Nephron (organoid): Measurements from ENCODE around the gene PIP5KL1.

Experiments used
- H3K27ac Mint-ChIP-seq, 3 experiments: 2 replicates each; pipeline ENCODE4 v1.8.0; 2020; ENCODE audit warnings: mixed read lengths in 3 of 3, mild to moderate bottlenecking in 2 of 3, moderate library complexity in 1 of 3
- H3K27me3 Mint-ChIP-seq: 2 replicates; pipeline ENCODE4 v1.8.0; 2021; ENCODE audit warnings: low read depth, mild to moderate bottlenecking, moderate library complexity, mixed read lengths
- H3K36me3 Mint-ChIP-seq: 2 replicates; pipeline ENCODE4 v1.8.0; 2020; ENCODE audit warnings: low read depth, mixed read lengths
- H3K4me1 Mint-ChIP-seq: 2 replicates; pipeline ENCODE4 v1.8.0; 2020; ENCODE audit warnings: mixed read lengths
- H3K4me3 Mint-ChIP-seq, 3 experiments: 2 replicates each; pipeline ENCODE4 v1.8.0; 2020; ENCODE audit warnings: mild to moderate bottlenecking in 3 of 3, mixed read lengths in 3 of 3, moderate library complexity in 2 of 3
- H3K9me3 Mint-ChIP-seq: 2 replicates; pipeline ENCODE4 v1.8.0; 2020; ENCODE audit warnings: mixed read lengths
- TF ChIP-seq, protein P1 (sequence below), 3 experiments: fragments of 200-600 bp; sonication (generic); IDR thresholded peaks; one replicate each; pipeline ENCODE4 v1.5.0; 2021; ENCODE audit warnings: antibody characterized with exemption in 3 of 3; ENCODE audit not compliant: unreplicated experiment in 3 of 3

PIP5KL1 gene

DNA sequence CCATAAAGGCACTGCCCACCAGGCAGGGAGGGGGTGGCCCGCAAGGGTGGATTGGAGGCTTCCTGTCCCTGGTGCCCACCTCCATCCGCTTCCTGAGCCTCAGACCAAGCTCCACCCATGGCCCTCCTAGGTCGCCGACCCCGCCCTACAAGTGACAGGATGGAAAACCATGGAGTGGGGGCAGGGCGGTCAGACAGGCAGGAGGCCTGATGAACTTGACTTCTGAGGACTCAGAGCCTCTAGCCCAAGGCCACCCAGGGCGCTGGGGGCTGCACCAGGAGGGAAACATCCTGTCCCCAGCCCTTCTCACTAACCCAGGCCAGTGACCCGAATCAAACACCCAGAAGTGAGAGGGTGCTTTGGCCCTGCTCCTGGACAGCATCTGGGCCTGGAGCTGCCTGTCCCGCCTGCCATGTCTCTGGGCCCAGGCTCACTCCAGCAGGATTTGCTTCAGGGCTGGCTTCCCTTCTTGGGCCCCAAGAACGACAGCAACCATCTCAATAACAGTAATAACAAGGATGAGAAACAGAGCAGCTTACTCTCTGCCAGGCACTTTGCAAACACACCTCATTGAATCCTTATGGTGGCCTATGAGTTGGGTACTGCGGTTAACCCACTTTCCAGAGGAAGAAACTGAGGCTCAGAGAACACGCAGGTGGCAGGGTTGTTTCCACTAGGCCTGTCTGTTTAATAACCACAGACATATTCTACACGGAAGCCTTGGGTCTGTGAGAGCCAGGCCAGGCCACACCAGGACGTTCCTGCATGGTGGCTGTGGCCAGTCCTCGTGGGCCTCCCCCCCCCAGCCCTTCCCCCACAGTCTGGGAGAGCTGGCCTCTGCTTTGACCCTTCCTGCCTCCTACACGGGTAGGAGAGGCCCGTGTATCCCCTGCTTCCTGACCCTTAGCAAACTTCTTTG lies 26.8 kb downstream of the PIP5KL1 start:
- Mint-ChIP-seq H3K27ac (peak overlapping the region; percentile 99 to 100 (median 99)), H3K27me3 (no peaks in the 10 kb centered on the region), H3K36me3 (no peaks in the 10 kb centered on the region), H3K9me3 (no peaks in the 10 kb centered on the region), H3K4me1 (peaks cover 34% of the 10 kb centered on the region), H3K4me3 (peak overlapping the region; percentile 60 to 76 (median 68))
- TF ChIP-seq, protein P1, sequence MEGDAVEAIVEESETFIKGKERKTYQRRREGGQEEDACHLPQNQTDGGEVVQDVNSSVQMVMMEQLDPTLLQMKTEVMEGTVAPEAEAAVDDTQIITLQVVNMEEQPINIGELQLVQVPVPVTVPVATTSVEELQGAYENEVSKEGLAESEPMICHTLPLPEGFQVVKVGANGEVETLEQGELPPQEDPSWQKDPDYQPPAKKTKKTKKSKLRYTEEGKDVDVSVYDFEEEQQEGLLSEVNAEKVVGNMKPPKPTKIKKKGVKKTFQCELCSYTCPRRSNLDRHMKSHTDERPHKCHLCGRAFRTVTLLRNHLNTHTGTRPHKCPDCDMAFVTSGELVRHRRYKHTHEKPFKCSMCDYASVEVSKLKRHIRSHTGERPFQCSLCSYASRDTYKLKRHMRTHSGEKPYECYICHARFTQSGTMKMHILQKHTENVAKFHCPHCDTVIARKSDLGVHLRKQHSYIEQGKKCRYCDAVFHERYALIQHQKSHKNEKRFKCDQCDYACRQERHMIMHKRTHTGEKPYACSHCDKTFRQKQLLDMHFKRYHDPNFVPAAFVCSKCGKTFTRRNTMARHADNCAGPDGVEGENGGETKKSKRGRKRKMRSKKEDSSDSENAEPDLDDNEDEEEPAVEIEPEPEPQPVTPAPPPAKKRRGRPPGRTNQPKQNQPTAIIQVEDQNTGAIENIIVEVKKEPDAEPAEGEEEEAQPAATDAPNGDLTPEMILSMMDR (IDR thresholded peaks at IDR 0.05; ENCODE audit: unreplicated experiment in 3 of 3) = no peak

- Mint-ChIP-seq H3K4me1 (peaks cover 34% of the 10 kb centered on the region), H3K36me3 (peaks cover 29% of the 10 kb centered on the region), H3K9me3 (no peaks in the 10 kb centered on the region), H3K27me3 (no peaks in the 10 kb centered on the region), H3K4me3 (peak within 1 kb of the TSS; percentile 95 to 100 (median 97)), H3K27ac (peak within 1 kb of the TSS; percentile 98 to 100 (median 99))
- TF ChIP-seq, protein P1 (IDR thresholded peaks at IDR 0.05; ENCODE audit: unreplicated experiment in 3 of 3) = no peak
These were observed 31.2 kb downstream of the PIP5KL1 start, which contains the start of gene ST6GALNAC6 for GRCh38 chr9:127899128-127899943. Gene ST6GALNAC6, minus strand, starts transcription at chr9:127899603. Its CDS starts 1,622 bp downstream, at chr9:127897981.

DNA sequence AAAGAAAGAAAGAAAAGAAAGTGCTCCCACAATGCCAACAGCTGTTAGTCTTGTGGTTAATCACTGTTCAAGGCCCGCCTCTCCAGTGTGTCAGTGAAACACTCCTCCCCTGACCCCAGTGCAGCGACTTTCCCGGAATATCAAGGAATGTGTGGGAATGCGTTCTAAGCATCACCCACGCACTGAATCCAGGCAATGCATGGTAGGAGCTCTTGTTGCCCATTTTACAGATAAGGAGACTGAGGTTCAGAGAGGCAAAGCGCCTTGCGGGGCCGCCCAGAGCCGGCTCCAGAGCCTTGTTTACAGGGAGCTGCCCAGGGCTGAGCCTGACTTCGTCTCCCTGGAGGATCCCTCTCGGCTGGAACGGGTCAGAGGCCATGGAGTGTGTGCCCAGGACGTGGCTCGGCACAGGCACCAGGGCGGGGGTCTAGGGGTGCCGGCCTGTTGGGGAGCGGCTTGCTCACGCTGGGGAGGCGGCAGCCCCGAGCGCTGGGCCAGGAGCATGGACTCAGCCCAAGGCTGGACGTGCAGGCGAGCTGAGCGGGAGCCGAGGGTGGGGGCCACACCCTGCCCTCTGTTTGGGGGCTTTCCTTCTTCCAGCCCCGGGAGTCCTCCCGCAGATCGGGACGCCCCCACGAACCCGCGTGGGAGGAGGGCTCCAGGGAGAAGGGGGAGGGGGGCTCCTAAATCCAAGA lies 32.0 kb downstream of the PIP5KL1 start:
- H3K27me3 Mint-ChIP-seq = no peaks in the 10 kb centered on the region
- peaks cover 36% of the 10 kb centered on the region for H3K36me3 Mint-ChIP-seq
- H3K9me3 Mint-ChIP-seq = no peaks in the 10 kb centered on the region
- TF ChIP-seq, protein P1 (IDR thresholded peaks at IDR 0.05; ENCODE audit: unreplicated experiment in 3 of 3) = no peak
- H3K4me3 Mint-ChIP-seq = peak overlapping the region; percentile 95 to 100 (median 97)
- peak overlapping the region; percentile 98 to 100 (median 99) for H3K27ac Mint-ChIP-seq
- peaks cover 26% of the 10 kb centered on the region for H3K4me1 Mint-ChIP-seq

- Mint-ChIP-seq H3K9me3 (no peaks in the 10 kb centered on the region), H3K4me1 (peaks cover 21% of the 10 kb centered on the region), H3K4me3 (peak overlapping the region; percentile 77 to 95 (median 80)), H3K27me3 (no peaks in the 10 kb centered on the region), H3K36me3 (peaks cover 50% of the 10 kb centered on the region), H3K27ac (peak overlapping the region; percentile 92 to 100 (median 92))
- TF ChIP-seq, protein P1 (IDR thresholded peaks at IDR 0.05; ENCODE audit: unreplicated experiment in 3 of 3) = no peak
These were observed 33.3 kb downstream of the PIP5KL1 start for GRCh38 chr9:127897193-127897692.

GRCh38 chr9:127896395-127897192 lies 34.0 kb downstream of the PIP5KL1 start:
- Mint-ChIP-seq H3K27me3 (no peaks in the 10 kb centered on the region), H3K4me3 (peak overlapping the region; percentile 77 to 95 (median 80)), H3K9me3 (no peaks in the 10 kb centered on the region), H3K36me3 (peaks cover 53% of the 10 kb centered on the region), H3K4me1 (peaks cover 21% of the 10 kb centered on the region), H3K27ac (peak overlapping the region; percentile 92 to 100 (median 92))
- TF ChIP-seq, protein P1 (IDR thresholded peaks at IDR 0.05; ENCODE audit: unreplicated experiment in 3 of 3) = no peak
